Spleen (tissue), 7 donors: ENCODE measurements around the gene JAKMIP3.

Experiments
- CTCF ChIP-seq, 11 experiments: fragments of 200-600 bp in 7 of 11; fragments of 450-650 bp in 4 of 11; sonication (generic) in 4 of 11; IDR thresholded peaks in 8 of 11; conservative IDR thresholded peaks in 3 of 11; 1 replicate in 7 of 11; 2 replicates in 4 of 11; pipeline versions ENCODE4 v1.4.0 to v1.8.0; 2016 to 2021; ENCODE audit warnings: antibody characterized with exemption in 11 of 11, inconsistent platforms in 4 of 11, mild to moderate bottlenecking in 1 of 11
- POLR2A ChIP-seq, 3 donors: fragments of 450-650 bp; IDR thresholded peaks; one replicate each; pipeline ENCODE4 v1.5.1; 2017; ENCODE audit warnings: antibody characterized with exemption in 3 of 3, mild to moderate bottlenecking in 1 of 3
- donor health status: DM: no; HTN: no; CAD: no; lungs with moderate emphysema.
- donor health status: DM: no; HTN: no; CAD: no.
- donor health status: DM: no; HTN: no; CAD: no.

DNA sequence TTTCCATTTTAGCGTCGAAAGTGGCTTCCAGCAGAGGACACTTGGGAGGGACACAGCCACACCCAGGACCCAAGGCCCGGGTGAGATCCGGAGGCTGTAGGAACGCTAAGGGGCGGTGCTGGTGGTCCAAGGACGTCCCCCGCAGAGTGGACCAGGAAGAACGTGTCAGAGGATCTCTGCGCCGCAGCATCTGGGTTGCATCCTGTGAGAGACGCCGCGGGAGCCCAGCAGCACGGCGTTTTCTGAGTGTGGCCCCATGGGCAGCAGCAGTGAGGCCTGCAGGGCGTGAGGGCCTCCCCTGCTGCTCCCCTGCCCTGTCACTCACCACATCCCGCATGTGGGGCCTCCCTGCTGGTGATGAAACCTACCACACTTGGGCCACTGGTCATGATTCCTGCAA, 43.5 kb upstream of the JAKMIP3 start:
- TF ChIP-seq CTCF (IDR thresholded peaks at IDR 0.05 in 8 of 11, conservative IDR thresholded peaks at IDR 0.05 in 3 of 11) (no peak), POLR2A (IDR thresholded peaks at IDR 0.05) (no peak)
